ENCODE results near the gene BAZ2B.

BAZ2B gene

DNA sequence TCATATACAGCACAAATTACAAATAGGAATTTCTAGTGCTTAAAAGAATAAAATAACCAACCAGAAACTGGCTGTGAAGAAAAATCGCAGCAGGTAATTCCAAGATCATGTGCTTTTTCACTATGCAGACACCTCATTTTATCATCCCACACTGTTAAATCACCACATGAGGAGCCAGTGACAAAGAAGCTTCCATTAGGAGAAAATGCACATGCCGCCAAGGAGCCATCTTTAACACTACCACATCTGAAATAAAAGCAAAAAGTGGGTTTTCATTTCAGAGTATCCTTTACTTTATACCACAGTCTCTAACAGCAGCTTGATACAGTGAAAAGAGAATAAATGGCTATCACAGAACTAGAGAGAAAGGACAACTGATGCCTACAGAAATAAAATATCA lies 336.6 kb downstream of the BAZ2B start:
- Histone ChIP-seq H3K4me3 (ENCODE audit: low read length) (no peak overlapping the region), H3K4me1 (ENCODE audit: insufficient read depth, low read length) (no peaks in the 10 kb centered on the region), H3K27ac (ENCODE audit: low read depth, low read length) (no peak overlapping the region), H3K9ac (ENCODE audit: low read depth, low read length) (no peak overlapping the region), H3K27me3 (ENCODE audit: insufficient read depth, low read length) (no peaks in the 10 kb centered on the region), H3K36me3 (ENCODE audit: insufficient read depth, low read length) (peaks cover 7% of the 10 kb centered on the region; the same call in 1 of the 2 replicates), H3K9me3 (ENCODE audit: insufficient read depth, low read depth, low read length) (no peaks in the 10 kb centered on the region)
- 82% methylated on average over 2 of the region's 2 CpGs for WGBS

- WGBS, result 80% methylated on average over 1 of the region's 1 CpG
- H3K36me3 ChIP-seq (ENCODE audit: insufficient read depth, low read length), result peaks cover 6% of the 10 kb centered on the region; the same call in 1 of the 2 replicates
- H3K27me3 ChIP-seq (ENCODE audit: insufficient read depth, low read length), result no peaks in the 10 kb centered on the region
- H3K4me1 ChIP-seq (ENCODE audit: insufficient read depth, low read length), result peaks cover 12% of the 10 kb centered on the region; the same call in 1 of the 2 replicates
- H3K27ac ChIP-seq (ENCODE audit: low read depth, low read length), result no peak overlapping the region
- H3K4me3 ChIP-seq (ENCODE audit: low read length), result no peak overlapping the region
- H3K9ac ChIP-seq (ENCODE audit: low read depth, low read length), result no peak overlapping the region
- no peaks in the 10 kb centered on the region for H3K9me3 ChIP-seq (ENCODE audit: insufficient read depth, low read depth, low read length)
Observed at GRCh38 chr2:159275111-159275510, 341.2 kb downstream of the BAZ2B start.

DNA sequence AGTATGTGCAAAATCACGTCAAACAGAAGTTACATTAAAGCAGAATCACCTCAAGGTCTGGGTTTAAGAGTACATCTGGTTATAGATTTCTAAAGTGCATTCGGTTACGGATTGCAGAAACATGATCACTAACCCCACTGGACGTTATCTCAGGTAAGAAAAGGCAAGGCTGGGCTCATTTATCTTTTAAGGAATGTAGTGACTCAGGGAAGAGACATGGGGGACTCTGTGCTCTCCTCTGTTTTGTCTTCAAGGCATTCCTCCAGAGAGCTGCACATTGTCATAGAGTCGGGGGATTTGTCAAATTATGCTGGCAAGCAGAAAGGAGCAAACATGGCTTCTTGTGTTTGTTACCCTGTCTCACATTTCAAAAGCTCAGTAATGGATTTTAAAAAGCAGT lies 344.2 kb downstream of the BAZ2B start:
- Histone ChIP-seq H3K27ac (ENCODE audit: low read depth, low read length) (peak overlapping the region; percentile 17), H3K9me3 (ENCODE audit: insufficient read depth, low read depth, low read length) (no peaks in the 10 kb centered on the region), H3K9ac (ENCODE audit: low read depth, low read length) (peak overlapping the region; percentile 9; the same call in 1 of the 2 replicates), H3K36me3 (ENCODE audit: insufficient read depth, low read length) (peaks cover 6% of the 10 kb centered on the region; the same call in 1 of the 2 replicates), H3K27me3 (ENCODE audit: insufficient read depth, low read length) (no peaks in the 10 kb centered on the region), H3K4me1 (ENCODE audit: insufficient read depth, low read length) (peaks cover 12% of the 10 kb centered on the region; the same call in 1 of the 2 replicates), H3K4me3 (ENCODE audit: low read length) (no peak overlapping the region)
- WGBS, result 86% methylated on average over 5 of the region's 5 CpGs

DNA sequence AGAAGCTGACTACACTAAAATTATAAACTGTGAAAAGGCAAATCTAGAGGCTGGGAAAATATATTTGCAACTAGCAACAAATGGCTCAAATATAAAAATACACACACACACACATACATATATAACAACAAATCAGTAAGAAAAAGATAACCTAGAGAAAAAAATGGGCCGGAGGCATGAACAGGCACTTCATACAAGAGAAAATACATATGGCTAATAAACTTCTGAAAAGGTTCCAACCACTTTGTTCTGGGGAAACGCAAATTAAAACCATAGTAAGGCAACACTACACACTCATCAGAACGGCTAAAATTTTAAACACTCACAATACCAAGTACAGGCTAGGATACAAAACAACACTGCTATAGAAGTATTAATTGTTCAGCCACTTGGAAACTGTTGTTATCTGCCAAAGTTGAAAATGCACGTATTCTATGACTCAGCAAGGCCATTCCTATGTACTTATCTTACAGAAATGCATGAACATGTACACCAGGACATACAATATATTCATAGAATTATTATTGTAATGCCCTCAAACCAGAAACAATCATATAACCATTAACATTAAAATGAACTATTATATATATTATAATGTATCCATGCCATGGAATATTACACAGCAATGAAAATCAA lies 345.5 kb downstream of the BAZ2B start:
- H3K27ac ChIP-seq (ENCODE audit: low read depth, low read length), result no peak overlapping the region
- peaks cover 12% of the 10 kb centered on the region; the same call in 1 of the 2 replicates for H3K4me1 ChIP-seq (ENCODE audit: insufficient read depth, low read length)
- H3K36me3 ChIP-seq (ENCODE audit: insufficient read depth, low read length), result peaks cover 6% of the 10 kb centered on the region; the same call in 1 of the 2 replicates
- no peaks in the 10 kb centered on the region for H3K9me3 ChIP-seq (ENCODE audit: insufficient read depth, low read depth, low read length)
- WGBS, result 94% methylated on average over 4 of the region's 4 CpGs
- H3K27me3 ChIP-seq (ENCODE audit: insufficient read depth, low read length), result no peaks in the 10 kb centered on the region
- no peak overlapping the region for H3K9ac ChIP-seq (ENCODE audit: low read depth, low read length)
- no peak overlapping the region for H3K4me3 ChIP-seq (ENCODE audit: low read length)
